Hematopoietic multipotent progenitor cell treated with erythropoietin and hydrocortisone succinate and interleukin-3 and kit ligand, for 4 days (in vitro differentiated cells): Measurements from ENCODE around the gene SERPINA10.

Experiments
- DNase-seq: peaks from one replicate; pipeline ENCODE4 v3.0.0-alpha.2; 2015

Gene SERPINA10, protein sequence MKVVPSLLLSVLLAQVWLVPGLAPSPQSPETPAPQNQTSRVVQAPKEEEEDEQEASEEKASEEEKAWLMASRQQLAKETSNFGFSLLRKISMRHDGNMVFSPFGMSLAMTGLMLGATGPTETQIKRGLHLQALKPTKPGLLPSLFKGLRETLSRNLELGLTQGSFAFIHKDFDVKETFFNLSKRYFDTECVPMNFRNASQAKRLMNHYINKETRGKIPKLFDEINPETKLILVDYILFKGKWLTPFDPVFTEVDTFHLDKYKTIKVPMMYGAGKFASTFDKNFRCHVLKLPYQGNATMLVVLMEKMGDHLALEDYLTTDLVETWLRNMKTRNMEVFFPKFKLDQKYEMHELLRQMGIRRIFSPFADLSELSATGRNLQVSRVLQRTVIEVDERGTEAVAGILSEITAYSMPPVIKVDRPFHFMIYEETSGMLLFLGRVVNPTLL

DNA sequence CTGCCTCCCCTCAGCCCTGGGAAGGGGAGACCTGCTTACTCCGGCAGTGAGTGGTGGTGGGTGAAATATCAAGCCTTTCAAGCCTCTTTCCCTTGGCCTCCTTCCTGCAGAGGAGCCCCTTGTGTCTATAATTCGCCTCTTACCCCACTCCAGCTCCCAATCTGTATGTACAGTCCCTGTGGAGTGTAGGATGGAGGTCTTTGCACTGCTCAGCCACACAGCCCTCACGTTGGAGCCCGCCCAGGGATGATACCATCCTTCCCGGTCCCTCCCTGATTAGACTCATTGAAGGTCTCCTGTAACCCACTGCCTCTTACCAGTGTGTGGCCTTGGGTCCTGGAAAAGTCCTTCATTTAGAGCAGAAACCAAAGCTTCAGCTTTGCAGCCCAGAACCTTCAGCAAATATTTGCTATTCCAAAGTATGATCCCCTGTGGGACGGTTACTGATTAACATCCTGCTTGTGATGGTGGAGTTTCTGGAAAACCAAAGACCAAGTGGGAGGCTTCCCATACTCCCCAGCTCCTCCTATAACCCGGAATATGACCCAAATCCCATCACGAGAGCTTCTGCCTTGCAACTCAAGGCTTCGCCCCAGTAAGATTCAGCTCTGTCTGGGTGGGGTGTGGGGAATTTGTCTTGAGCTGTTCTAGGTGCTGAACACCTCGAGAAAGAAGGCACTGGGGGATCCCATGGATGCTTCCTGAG is at the start of gene SERPINA10:
Gene SERPINA10, minus strand, starts transcription at position 397 of the 706 bp plus-strand sequence. CDS start 2,675 bp downstream, outside the sequence.
- DNase-seq = no peak

DNA sequence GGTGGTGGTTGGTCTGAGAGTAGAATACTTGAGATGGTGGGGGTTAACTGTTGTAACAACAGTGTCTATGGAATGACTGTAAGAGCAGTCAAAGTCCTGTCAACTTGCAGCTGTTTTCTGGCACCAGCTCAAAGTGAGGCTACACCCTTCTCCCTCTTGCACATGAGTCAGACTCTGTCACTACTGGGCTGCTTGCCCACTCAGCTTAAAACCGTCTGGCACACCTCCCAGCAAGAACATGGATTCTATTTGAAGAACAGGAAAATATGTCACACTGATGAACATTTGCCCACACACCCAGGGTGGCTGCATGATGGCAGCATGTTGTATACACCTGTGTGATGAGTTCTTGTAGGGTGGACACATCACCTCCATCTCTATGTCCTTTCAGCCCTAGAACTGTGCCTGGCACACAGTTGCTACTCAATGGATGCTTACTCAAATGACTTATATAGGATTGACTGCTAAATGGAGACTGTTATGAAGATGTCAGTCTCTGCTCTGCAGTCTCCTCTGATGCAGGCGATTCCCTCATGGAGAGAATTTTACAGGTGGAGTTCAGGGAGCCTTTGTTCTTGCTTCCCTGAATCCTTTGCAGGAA is 49.4 kb upstream of the SERPINA10 start:
- peak; percentile 63 for DNase-seq

DNA sequence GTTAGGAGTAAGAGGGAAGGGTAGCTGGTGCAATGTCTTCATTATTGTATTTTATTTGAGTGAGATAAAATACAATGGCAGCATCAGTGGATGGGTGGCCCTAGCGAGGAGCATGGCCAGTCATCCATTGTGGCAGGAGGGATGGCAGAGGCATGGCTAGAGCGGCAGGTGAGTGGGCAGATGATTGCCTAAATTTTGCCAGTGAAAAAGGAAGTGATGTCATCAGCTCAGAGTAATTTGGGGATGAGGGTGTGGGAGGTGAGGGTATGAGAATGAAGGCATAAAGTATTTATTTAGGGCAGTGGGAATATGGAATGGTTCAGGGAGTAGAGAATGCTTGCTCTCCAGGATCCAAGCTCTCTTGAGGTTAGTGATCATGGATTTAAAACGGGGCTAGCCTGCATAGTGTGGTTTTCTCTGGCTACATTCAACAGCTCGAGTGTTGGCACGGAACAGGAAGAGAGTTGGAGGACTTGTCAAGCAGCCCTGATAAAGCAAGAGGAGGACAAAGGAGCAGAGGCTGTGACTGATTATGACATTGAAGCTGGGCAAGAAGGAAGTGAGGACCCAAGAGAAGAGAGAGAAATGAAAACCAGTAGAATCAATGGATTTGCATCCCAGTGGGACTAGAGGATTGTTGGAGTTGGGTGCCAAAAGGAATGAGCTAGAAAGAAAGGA is 48.7 kb upstream of the SERPINA10 start:
- DNase-seq = peak; percentile 26

- no peak for DNase-seq
Observed at GRCh38 chr14:94340533-94340932, 47.5 kb upstream of the SERPINA10 start.

GRCh38 chr14:94338023-94338422 is 45.0 kb upstream of the SERPINA10 start:
- DNase-seq = no peak

DNA sequence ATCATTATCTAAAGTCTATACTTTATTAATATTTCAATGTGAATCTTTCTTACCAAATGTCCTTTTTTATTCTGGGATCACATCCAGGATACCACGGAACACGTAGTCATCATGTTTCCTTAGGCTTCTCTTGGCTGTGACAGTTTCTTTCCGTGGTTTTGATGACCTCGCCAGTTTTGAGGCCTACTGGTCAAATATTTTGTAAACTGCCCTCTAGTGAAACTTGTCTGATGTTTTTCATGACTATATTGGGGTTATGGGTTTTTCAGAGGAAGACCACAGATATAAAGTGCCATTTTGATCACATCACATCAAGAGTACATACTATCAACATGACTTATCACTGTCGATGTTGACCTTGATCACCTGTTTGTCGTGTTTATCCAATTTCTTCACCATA is 44.2 kb upstream of the SERPINA10 start:
- DNase-seq = no peak

GRCh38 chr14:94334872-94335271 is 41.8 kb upstream of the SERPINA10 start:
- DNase-seq = no peak

GRCh38 chr14:94332587-94332986 is 39.5 kb upstream of the SERPINA10 start:
- DNase-seq = no peak

DNA sequence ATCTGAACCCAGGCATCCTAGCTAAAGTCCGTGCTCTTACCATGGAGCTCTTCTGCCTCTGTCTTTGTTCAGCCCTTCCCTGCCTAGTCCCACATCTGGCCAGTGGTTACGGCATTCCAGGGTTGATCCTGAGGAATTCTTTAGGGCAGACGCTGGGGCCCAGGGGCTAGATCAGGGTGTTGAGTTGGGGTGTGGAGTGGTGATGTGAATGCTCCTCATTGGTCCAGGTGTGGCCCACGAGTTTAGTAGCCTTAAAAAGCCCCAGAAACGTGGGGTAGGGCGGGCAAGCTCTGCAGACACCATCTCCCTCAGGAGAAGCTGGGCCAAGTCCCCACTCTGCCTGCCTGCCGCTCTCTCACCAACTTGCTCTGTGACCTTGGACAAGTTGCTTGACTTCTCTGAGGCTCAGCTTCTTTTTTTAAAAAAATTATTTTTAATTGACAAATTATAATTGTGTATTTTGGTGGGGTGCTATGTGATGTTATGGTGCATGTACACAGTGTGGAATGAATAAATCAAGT is 39.1 kb upstream of the SERPINA10 start:
- DNase-seq = no peak

- DNase-seq = no peak
Observed at GRCh38 chr14:94331462-94331861, 38.4 kb upstream of the SERPINA10 start.

GRCh38 chr14:94330857-94331256 is 37.8 kb upstream of the SERPINA10 start:
- no peak for DNase-seq

DNA sequence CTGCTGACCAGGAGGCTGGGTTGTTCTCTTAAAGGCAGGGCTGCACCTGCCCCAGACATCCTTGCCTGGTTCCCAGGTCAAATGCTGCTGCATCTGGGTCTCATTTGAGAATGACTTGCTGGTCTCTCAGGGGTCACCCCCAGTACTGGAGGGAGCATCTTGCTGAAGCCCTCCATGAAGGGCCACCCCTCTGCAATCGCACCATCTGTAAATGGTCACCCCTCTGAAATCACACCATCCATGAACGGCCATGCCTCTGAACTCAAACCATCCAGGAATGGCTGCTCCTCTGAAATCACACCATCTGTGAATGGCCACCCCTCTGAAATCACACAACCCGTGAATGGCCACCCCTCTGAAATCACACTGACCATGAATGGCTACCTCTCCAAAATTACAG is 37.4 kb upstream of the SERPINA10 start:
- no peak for DNase-seq

DNA sequence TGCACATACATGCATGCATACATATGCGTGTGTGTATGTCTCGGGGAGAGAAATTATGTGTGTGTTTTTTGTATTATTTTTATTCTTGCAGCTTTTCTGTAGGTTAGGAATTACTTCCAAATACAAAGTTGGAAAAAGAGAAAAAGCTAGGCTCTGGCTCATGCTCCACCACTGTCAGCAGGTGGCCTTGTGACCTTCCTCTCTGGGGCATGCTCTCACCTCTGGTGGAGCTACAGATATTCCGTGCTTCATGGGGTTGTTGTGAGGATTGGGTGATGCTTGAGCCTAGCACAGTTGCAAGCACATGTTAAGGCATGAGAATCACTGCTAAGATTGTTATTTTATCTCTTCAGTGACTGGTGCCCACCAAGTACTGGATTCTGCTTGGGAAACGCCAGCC is 36.8 kb upstream of the SERPINA10 start:
- no peak for DNase-seq

DNA sequence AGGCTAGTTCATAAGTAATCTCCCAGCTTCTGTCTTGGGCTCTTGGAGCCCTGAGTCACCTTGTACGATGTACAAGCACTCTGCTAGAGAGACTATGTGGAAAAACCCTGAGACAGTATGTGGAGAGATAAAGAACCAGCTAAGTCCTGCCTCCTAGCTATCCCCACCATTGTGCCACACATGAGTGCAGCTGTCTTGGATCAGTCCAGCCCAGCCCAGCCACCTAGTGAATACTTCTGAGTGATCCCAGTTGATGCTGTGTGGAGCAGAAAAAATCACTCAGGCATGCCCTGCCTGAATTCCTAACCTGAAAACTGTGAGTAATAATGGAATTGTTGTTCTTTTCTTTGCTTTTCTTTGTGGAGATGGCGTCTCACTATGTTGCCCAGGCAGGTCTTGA is 35.1 kb upstream of the SERPINA10 start:
- no peak for DNase-seq

GRCh38 chr14:94322648-94323570 is 29.8 kb upstream of the SERPINA10 start, which contains the start of gene SERPINA6:
TSS of gene SERPINA6 (minus strand) at chr14:94323336. CDS start at chr14:94314648, 8,688 bp downstream.
- no peak for DNase-seq

DNA sequence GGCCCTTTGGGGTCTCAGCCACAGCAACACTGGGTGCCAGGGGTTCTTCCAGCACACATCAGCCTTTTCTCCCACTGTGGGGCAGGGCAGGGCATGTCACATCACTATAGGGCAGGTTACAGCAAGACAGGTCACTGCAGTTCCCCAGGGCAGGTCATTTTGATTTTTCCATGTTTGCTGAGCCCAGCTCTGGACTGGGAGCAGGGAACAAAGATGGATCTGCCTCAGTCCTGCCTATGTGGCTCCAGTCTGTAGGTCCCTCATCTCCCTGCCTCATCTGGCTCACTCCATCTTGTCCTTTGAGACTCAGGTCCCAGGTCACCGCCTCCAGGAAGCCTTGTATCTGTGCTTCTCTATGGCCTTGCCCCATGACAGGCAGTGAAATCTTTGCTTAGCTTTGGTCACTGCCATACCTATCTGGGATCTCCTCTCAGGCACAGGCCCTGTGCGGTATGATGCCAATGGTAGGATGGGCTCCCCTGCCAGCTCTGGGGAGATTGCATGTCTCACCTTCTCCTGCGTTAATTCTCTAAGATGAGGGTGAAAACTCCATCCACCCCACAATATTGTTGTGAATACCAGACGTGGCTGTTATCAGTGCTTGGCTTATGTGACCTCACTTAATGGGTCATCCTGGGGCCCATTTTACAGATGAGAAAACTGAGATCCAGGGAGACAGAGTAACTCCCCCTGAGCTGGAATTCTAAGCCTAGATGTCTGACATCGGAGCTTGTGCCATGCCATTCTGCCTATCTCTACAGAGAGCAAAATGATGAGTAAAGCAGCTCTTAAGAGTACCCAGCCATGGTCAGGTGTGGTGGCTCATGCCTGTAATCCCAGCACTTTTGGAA is 28.6 kb upstream of the SERPINA10 start:
- DNase-seq = no peak

DNA sequence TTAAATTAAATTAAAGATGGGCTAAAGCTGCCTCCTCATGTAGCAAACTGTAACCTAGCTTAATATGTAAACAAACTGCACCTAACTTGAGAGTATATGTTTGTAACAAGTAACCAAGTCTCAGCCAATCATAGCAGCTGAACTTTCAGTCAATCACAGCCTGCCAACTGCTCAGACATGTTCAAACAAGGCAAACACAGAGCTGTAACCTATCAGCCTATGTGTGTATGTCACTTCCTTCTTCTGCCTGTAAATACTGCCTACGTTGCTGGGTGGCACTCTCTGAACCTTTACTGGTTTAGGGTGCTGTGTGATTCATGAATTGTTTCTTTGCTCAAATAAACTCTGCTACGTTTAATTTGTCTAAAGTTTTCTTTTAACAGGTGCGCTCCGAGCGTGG is 27.2 kb upstream of the SERPINA10 start:
- no peak for DNase-seq

DNA sequence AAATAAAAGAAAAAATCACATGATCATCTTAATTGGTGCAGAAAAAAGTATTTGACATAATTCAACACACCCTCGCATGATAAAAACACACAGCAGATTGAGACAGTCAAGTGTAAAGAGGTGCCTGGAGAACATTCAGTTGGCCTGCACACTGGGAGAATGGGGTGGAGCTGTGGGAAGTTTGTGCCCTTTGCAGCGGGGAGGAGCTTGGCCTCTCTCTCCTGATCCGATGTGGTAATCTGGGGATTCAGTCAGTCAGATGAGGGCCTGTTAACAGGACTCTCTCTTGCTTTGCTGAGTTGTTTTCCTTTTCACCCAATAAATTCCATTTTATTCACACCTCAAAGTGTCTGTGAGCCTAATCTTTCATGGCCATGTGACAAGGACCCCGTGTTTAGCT is 24.2 kb upstream of the SERPINA10 start:
- DNase-seq = no peak

- DNase-seq = no peak
Observed at GRCh38 chr14:94316692-94317091, 23.6 kb upstream of the SERPINA10 start.

GRCh38 chr14:94314890-94315289 is 21.8 kb upstream of the SERPINA10 start:
- DNase-seq = no peak
